M059J (cell line): Measurements from ENCODE around the gene C1QTNF12. TPM values are rescaled to one million over a fixed set of nuclear protein-coding genes. Genes with fewer than 3 reads are reported as not detected.
"Not testable (repeated sequence)": the region's sequence is repeated elsewhere in the genome, so short reads cannot be mapped to it uniquely, and the experiment has no call there.

Experiments
- DNase-seq: peaks from one replicate; pipeline ENCODE4 v3.0.0-alpha.2; 2012; ENCODE audit warnings: low read depth
- total RNA-seq: library from RNA; depleted of rRNA; stranded (reverse); fragments of >200 nt; shearing (Covaris generic); gene quantifications from 2 replicates; pipeline ENCODE4 v1.2.3, GENCODE V29; 2014; rRNA removed

The C1QTNF12 gene
- total RNA-seq, 1 experiment from 2014 or later, result not detected

- DNase-seq, result no peak
Observed at GRCh38 chr1:1199961-1200875, 46.3 kb downstream of the C1QTNF12 start.

GRCh38 chr1:1199141-1199960, 47.2 kb downstream of the C1QTNF12 start:
- no peak for DNase-seq

GRCh38 chr1:1198423-1199140, 47.9 kb downstream of the C1QTNF12 start:
- DNase-seq, result peak; percentile 25

GRCh38 chr1:1197551-1198422, 48.7 kb downstream of the C1QTNF12 start:
- DNase-seq, result no peak

- no peak for DNase-seq
Observed at GRCh38 chr1:1197188-1197500, 49.4 kb downstream of the C1QTNF12 start.

GRCh38 chr1:1196431-1197187, 49.9 kb downstream of the C1QTNF12 start:
- no peak for DNase-seq

- not testable (repeated sequence) for DNase-seq
Observed at GRCh38 chr1:1195726-1196125, 50.8 kb downstream of the C1QTNF12 start.

GRCh38 chr1:1194723-1195122, 51.8 kb downstream of the C1QTNF12 start:
- no peak for DNase-seq

Other genes starting within 250 kb of the C1QTNF12 start
- 44.1 and 51.8 TPM in 2 replicates for gene HES4, start 246.6 kb downstream of the C1QTNF12 start, total RNA-seq
- gene ISG15, start 233.2 kb downstream of the C1QTNF12 start, total RNA-seq, result 2,871 and 3,124 TPM in 2 replicates
- gene AGRN, start 226.6 kb downstream of the C1QTNF12 start, total RNA-seq, result 117 and 282 TPM in 2 replicates
- not detected in 2 replicates for gene RNF223, start 172.4 kb downstream of the C1QTNF12 start, total RNA-seq
- gene C1orf159, start 130.6 kb downstream of the C1QTNF12 start, total RNA-seq, result 17.4 and 17.5 TPM in 2 replicates
- not detected in 2 replicates for gene TTLL10, start 72.8 kb downstream of the C1QTNF12 start, total RNA-seq
- not detected in 2 replicates for gene TNFRSF18, start 40.1 kb downstream of the C1QTNF12 start, total RNA-seq
- gene TNFRSF4, start 32.6 kb downstream of the C1QTNF12 start, total RNA-seq, result not detected in 2 replicates
- gene SDF4, start 14.7 kb downstream of the C1QTNF12 start, total RNA-seq, result 100 and 196 TPM in 2 replicates
- gene B3GALT6, start 14.5 kb downstream of the C1QTNF12 start, total RNA-seq, result 17.4 and 30.1 TPM in 2 replicates
- 42.8 and 59.5 TPM in 2 replicates for gene UBE2J2, start 27.1 kb upstream of the C1QTNF12 start, total RNA-seq
- 0.62 TPM in 1 of 2 replicates, not detected in the other for gene SCNN1D, start 33.7 kb upstream of the C1QTNF12 start, total RNA-seq
- 13.9 and 15.3 TPM in 2 replicates for gene ACAP3, start 61.2 kb upstream of the C1QTNF12 start, total RNA-seq
- 23.6 and 40.3 TPM in 2 replicates for gene PUSL1, start 61.9 kb upstream of the C1QTNF12 start, total RNA-seq
- gene INTS11, start 77.9 kb upstream of the C1QTNF12 start, total RNA-seq, result 74.7 and 87.4 TPM in 2 replicates
- 22.4 and 35.1 TPM in 2 replicates for gene CPTP, start 78.1 kb upstream of the C1QTNF12 start, total RNA-seq
- gene TAS1R3, start 84.6 kb upstream of the C1QTNF12 start, total RNA-seq, result not detected in 2 replicates
- 22.4 and 34.5 TPM in 2 replicates for gene DVL1, start 102.7 kb upstream of the C1QTNF12 start, total RNA-seq
- gene MXRA8, start 111.8 kb upstream of the C1QTNF12 start, total RNA-seq, result 0.25 and 2.6 TPM in 2 replicates
- gene AURKAIP1, start 128.5 kb upstream of the C1QTNF12 start, total RNA-seq, result 141 and 178 TPM in 2 replicates
- 29.9 and 35.2 TPM in 2 replicates for gene CCNL2, start 152.6 kb upstream of the C1QTNF12 start, total RNA-seq
- gene MRPL20, start 160.6 kb upstream of the C1QTNF12 start, total RNA-seq, result 160 and 166 TPM in 2 replicates
- 0.17 and 0.64 TPM in 2 replicates for gene ANKRD65, start 174.6 kb upstream of the C1QTNF12 start, total RNA-seq
- gene VWA1, start 189.0 kb upstream of the C1QTNF12 start, total RNA-seq, result 0.12 and 1.1 TPM in 2 replicates
- not detected in 2 replicates for gene ATAD3C, start 203.0 kb upstream of the C1QTNF12 start, total RNA-seq
- gene ATAD3B, start 225.0 kb upstream of the C1QTNF12 start, total RNA-seq, result 2.9 and 7.7 TPM in 2 replicates